GM21381 (cell line): ENCODE data around the gene LYPD6B.
"Not testable (repeated sequence)": the region's sequence is repeated elsewhere in the genome, so short reads cannot be mapped to it uniquely, and the experiment has no call there.

ENCODE experiments used
- ATAC-seq: cut with Tn5 transposase; IDR thresholded peaks from one replicate; pipeline ENCODE4 v1.9.1; 2021; ENCODE audit warnings: mild to moderate bottlenecking, moderate library complexity; ENCODE audit not compliant: unreplicated experiment

The LYPD6B gene

GRCh38 chr2:149251436-149251835, 212.9 kb downstream of the LYPD6B start:
- ATAC-seq, result not testable (repeated sequence)

GRCh38 chr2:149256877-149257276, 218.4 kb downstream of the LYPD6B start:
- not testable (repeated sequence) for ATAC-seq

- ATAC-seq, result no peak
Observed at GRCh38 chr2:149258531-149258930, 220.0 kb downstream of the LYPD6B start.

- ATAC-seq, result no peak
Observed at GRCh38 chr2:149259136-149259535, 220.6 kb downstream of the LYPD6B start.

GRCh38 chr2:149261692-149262091, 223.2 kb downstream of the LYPD6B start:
- ATAC-seq, result no peak
